Dendritic cell treated with granulocyte-macrophage colony-stimulating factor and Interleukin-4, amounts not matched to agents 40 ng/mL and 50 ng/mL, for 4 days (primary cell): Measurements from ENCODE around the gene USP17L22.
"Not testable (repeated sequence)": the region's sequence is repeated elsewhere in the genome, so short reads cannot be mapped to it uniquely, and the experiment has no call there.

ENCODE experiments used
- H3K27ac Mint-ChIP-seq: one replicate; pipeline ENCODE4 v1.8.0; 2022; ENCODE audit warnings: mild to moderate bottlenecking, mixed read lengths
- H3K27me3 Mint-ChIP-seq: one replicate; pipeline ENCODE4 v1.8.0; 2022; ENCODE audit warnings: mild to moderate bottlenecking, mixed read lengths
- H3K36me3 Mint-ChIP-seq: one replicate; pipeline ENCODE4 v1.8.0; 2022; ENCODE audit warnings: low read depth, mixed read lengths
- H3K4me1 Mint-ChIP-seq: one replicate; pipeline ENCODE4 v1.8.0; 2022; ENCODE audit warnings: low read depth, mixed read lengths
- H3K4me3 Mint-ChIP-seq: one replicate; pipeline ENCODE4 v1.8.0; 2022; ENCODE audit warnings: mild to moderate bottlenecking, moderate library complexity, mixed read lengths
- H3K9me3 Mint-ChIP-seq: one replicate; pipeline ENCODE4 v1.8.0; 2022; ENCODE audit warnings: mixed read lengths
- intact Hi-C: fragments of 100-400 bp; cut with micrococcal nuclease; formaldehyde crosslinking; loops from one replicate; pipeline ENCODE4 v1.15.0; 2022

USP17L22 gene

GRCh38 chr4:9267319-9267718 lies at the start of gene USP17L22:
Gene USP17L22, plus strand, starts transcription at chr4:9267619. Its CDS starts 0 bp downstream, at chr4:9267619.
- intact Hi-C loops, H3K4me3 Mint-ChIP-seq, H3K27ac Mint-ChIP-seq, H3K4me1 Mint-ChIP-seq, H3K9me3 Mint-ChIP-seq, H3K27me3 Mint-ChIP-seq, H3K36me3 Mint-ChIP-seq: not testable (repeated sequence)

GRCh38 chr4:9219852-9220251 lies 47.6 kb upstream of the USP17L22 start, which contains the start of gene USP17L12:
Gene USP17L12, plus strand, starts transcription at chr4:9220152. Its CDS starts 0 bp downstream, at chr4:9220152.
- H3K27ac Mint-ChIP-seq, H3K9me3 Mint-ChIP-seq, H3K4me3 Mint-ChIP-seq, intact Hi-C loops, H3K36me3 Mint-ChIP-seq, H3K27me3 Mint-ChIP-seq, H3K4me1 Mint-ChIP-seq: not testable (repeated sequence)

DNA sequence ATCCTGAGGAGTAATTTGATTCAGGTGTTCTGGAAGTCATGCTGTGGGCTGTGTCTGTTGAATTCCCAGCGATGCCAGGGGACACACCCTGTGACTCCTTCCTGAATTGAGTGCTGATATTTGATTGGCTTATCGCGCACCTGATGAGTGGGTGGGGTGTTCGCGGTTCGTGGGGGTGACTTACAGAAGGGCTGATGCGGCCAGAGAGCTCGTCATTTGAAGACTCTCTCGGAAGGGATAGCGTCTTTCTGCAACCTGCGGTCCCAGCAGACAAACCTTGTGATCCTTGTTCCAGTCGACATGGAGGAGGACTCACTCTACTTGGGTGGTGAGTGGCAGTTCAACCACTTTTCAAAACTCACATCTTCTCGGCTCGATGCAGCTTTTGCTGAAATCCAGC lies 42.8 kb upstream of the USP17L22 start, which contains the start of gene USP17L13:
Gene USP17L13, plus strand, starts transcription at position 301 of the 400 bp plus-strand sequence. Its CDS starts 0 bp downstream, at position 301.
- H3K36me3 Mint-ChIP-seq, intact Hi-C loops, H3K27ac Mint-ChIP-seq, H3K27me3 Mint-ChIP-seq, H3K9me3 Mint-ChIP-seq, H3K4me3 Mint-ChIP-seq, H3K4me1 Mint-ChIP-seq: not testable (repeated sequence)

DNA sequence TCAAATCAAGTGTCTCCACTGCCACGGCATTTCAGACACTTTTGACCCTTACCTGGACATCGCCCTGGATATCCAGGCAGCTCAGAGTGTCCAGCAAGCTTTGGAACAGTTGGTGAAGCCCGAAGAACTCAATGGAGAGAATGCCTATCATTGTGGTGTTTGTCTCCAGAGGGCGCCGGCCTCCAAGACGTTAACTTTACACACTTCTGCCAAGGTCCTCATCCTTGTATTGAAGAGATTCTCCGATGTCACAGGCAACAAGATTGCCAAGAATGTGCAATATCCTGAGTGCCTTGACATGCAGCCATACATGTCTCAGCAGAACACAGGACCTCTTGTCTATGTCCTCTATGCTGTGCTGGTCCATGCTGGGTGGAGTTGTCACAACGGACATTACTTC lies 37.2 kb upstream of the USP17L22 start:
- H3K36me3 Mint-ChIP-seq, H3K27me3 Mint-ChIP-seq: not testable (repeated sequence)

GRCh38 chr4:9234085-9234484 lies 33.3 kb upstream of the USP17L22 start, which contains the start of gene USP17L15:
Gene USP17L15, plus strand, starts transcription at chr4:9234385. Its CDS starts 0 bp downstream, at chr4:9234385.
- H3K4me1 Mint-ChIP-seq, H3K27ac Mint-ChIP-seq, intact Hi-C loops, H3K9me3 Mint-ChIP-seq, H3K27me3 Mint-ChIP-seq, H3K36me3 Mint-ChIP-seq, H3K4me3 Mint-ChIP-seq: not testable (repeated sequence)

More for the DNA sequence above, 37.2 kb upstream of the USP17L22 start:
- H3K27ac Mint-ChIP-seq, H3K4me1 Mint-ChIP-seq, intact Hi-C loops, H3K4me3 Mint-ChIP-seq, H3K9me3 Mint-ChIP-seq: not testable (repeated sequence)

- H3K9me3 Mint-ChIP-seq, intact Hi-C loops, H3K36me3 Mint-ChIP-seq, H3K4me1 Mint-ChIP-seq, H3K4me3 Mint-ChIP-seq, H3K27ac Mint-ChIP-seq, H3K27me3 Mint-ChIP-seq: not testable (repeated sequence)
Measured at GRCh38 chr4:9238461-9238860, 29.0 kb upstream of the USP17L22 start.

GRCh38 chr4:9243579-9243978 lies 23.8 kb upstream of the USP17L22 start, which contains the start of gene USP17L17:
Gene USP17L17, plus strand, starts transcription at chr4:9243879. Its CDS starts 0 bp downstream, at chr4:9243879.
- H3K4me1 Mint-ChIP-seq, H3K36me3 Mint-ChIP-seq, H3K27ac Mint-ChIP-seq, H3K27me3 Mint-ChIP-seq, H3K9me3 Mint-ChIP-seq, H3K4me3 Mint-ChIP-seq, intact Hi-C loops: not testable (repeated sequence)

DNA sequence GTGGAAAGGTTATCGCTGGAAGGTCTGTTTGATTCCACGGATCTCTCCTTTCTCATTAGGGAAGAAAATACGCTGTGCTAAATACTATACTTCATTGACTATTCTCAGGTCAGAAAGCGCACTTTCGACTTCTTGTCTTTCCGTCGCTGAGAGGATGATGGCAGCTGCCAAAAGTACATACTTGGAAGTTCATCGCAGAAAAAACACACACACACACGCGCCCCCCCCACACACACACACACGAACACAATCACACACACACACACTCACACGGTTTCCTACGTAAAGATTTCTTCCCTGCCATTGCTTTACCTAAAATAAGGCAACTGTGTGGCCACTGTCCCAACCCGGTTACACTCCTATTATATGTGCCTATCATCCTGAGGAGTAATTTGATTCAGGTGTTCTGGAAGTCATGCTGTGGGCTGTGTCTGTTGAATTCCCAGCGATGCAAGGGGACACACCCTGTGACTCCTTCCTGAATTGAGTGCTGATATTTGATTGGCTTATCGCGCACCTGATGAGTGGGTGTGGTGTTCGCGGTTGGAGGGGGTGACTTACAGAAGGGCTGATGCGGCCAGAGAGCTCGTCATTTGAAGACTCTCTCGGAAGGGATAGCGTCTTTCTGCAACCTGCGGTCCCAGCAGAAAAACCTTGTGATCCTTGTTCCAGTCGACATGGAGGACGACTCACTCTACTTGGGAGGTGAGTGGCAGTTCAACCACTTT lies 19.3 kb upstream of the USP17L22 start, which contains the start of gene USP17L18:
Gene USP17L18, plus strand, starts transcription at position 678 of the 728 bp plus-strand sequence. Its CDS starts 0 bp downstream, at position 678.
- H3K36me3 Mint-ChIP-seq, H3K4me1 Mint-ChIP-seq, H3K4me3 Mint-ChIP-seq, H3K27ac Mint-ChIP-seq, H3K27me3 Mint-ChIP-seq, H3K9me3 Mint-ChIP-seq, intact Hi-C loops: not testable (repeated sequence)

GRCh38 chr4:9253078-9253477 lies 14.3 kb upstream of the USP17L22 start, which contains the start of gene USP17L19:
Gene USP17L19, plus strand, starts transcription at chr4:9253378. Its CDS starts 0 bp downstream, at chr4:9253378.
- H3K27me3 Mint-ChIP-seq, H3K4me3 Mint-ChIP-seq, H3K27ac Mint-ChIP-seq, H3K9me3 Mint-ChIP-seq, H3K4me1 Mint-ChIP-seq, intact Hi-C loops, H3K36me3 Mint-ChIP-seq: not testable (repeated sequence)

DNA sequence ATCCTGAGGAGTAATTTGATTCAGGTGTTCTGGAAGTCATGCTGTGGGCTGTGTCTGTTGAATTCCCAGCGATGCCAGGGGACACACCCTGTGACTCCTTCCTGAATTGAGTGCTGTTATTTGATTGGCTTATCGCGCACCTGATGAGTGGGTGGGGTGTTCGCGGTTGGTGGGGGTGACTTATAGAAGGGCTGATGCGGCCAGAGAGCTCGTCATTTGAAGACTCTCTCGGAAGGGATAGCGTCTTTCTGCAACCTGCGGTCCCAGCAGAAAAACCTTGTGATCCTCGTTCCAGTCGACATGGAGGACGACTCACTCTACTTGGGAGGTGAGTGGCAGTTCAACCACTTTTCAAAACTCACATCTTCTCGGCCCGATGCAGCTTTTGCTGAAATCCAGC lies 9.6 kb upstream of the USP17L22 start, which contains the start of gene USP17L20:
Gene USP17L20, plus strand, starts transcription at position 301 of the 400 bp plus-strand sequence. Its CDS starts 0 bp downstream, at position 301.
- H3K36me3 Mint-ChIP-seq, intact Hi-C loops, H3K4me3 Mint-ChIP-seq, H3K4me1 Mint-ChIP-seq, H3K27ac Mint-ChIP-seq, H3K9me3 Mint-ChIP-seq, H3K27me3 Mint-ChIP-seq: not testable (repeated sequence)

- H3K9me3 Mint-ChIP-seq, H3K4me3 Mint-ChIP-seq, H3K27ac Mint-ChIP-seq, intact Hi-C loops, H3K36me3 Mint-ChIP-seq, H3K4me1 Mint-ChIP-seq, H3K27me3 Mint-ChIP-seq: not testable (repeated sequence)
Measured at GRCh38 chr4:9262572-9262971, 4.8 kb upstream of the USP17L22 start, which contains the start of gene USP17L21. Gene USP17L21, plus strand, starts transcription at chr4:9262872. Its CDS starts 0 bp downstream, at chr4:9262872.

- H3K4me3 Mint-ChIP-seq, H3K4me1 Mint-ChIP-seq, intact Hi-C loops, H3K36me3 Mint-ChIP-seq, H3K9me3 Mint-ChIP-seq, H3K27ac Mint-ChIP-seq, H3K27me3 Mint-ChIP-seq: not testable (repeated sequence)
Measured at GRCh38 chr4:9271719-9272118, 4.3 kb downstream of the USP17L22 start.
